22Rv1 (cell line): ENCODE results near the gene RSRC1.

Experiments used
- ZFX ChIP-seq: fragments of 450-650 bp; IDR thresholded peaks from 2 replicates; pipeline ENCODE4 v1.6.1; 2017; ENCODE audit warnings: antibody characterized with exemption, borderline replicate concordance
- TF ChIP-seq, protein P1 (sequence below): fragments of 450-650 bp; IDR thresholded peaks from 2 replicates; pipeline ENCODE4 v1.5.1; 2017; ENCODE audit warnings: mild to moderate bottlenecking

DNA sequence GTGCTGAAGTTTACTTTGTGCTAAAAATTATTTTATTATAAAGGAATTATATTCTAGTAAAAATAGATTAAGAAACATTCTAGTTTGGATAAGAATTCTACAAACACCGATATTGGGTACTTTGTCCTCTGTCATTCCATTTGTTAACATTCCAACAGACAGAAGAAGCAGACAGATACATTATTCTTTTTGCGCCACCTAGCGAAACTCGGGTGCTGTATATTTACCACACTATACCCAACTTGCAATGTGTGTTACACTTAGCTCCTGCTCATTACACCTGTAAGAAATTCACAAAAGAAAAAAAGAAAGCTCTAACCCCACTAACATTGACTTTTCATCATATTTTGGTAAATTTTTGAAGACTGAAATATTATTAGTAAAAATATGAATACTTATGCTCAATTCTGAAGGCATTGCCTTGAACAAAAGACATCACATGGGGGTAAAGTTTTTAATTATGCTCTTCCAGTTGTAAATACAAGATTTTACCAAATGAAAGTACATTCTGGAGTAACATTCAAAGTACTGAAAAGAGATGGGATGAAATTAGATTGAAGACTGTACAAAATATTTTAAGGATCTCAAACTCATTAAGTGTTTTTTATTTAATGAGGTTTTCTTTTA lies 324.6 kb downstream of the RSRC1 start:
- TF ChIP-seq, protein P1, sequence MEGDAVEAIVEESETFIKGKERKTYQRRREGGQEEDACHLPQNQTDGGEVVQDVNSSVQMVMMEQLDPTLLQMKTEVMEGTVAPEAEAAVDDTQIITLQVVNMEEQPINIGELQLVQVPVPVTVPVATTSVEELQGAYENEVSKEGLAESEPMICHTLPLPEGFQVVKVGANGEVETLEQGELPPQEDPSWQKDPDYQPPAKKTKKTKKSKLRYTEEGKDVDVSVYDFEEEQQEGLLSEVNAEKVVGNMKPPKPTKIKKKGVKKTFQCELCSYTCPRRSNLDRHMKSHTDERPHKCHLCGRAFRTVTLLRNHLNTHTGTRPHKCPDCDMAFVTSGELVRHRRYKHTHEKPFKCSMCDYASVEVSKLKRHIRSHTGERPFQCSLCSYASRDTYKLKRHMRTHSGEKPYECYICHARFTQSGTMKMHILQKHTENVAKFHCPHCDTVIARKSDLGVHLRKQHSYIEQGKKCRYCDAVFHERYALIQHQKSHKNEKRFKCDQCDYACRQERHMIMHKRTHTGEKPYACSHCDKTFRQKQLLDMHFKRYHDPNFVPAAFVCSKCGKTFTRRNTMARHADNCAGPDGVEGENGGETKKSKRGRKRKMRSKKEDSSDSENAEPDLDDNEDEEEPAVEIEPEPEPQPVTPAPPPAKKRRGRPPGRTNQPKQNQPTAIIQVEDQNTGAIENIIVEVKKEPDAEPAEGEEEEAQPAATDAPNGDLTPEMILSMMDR: peak; percentile 84
- no peak for TF ChIP-seq ZFX
